GM18951 (cell line): ENCODE data around the gene PNMT.

Experiments used
- POLR2A ChIP-seq: IDR thresholded peaks from 4 replicates; pipeline ENCODE4 v1.6.1; 2011; ENCODE audit warnings: mild to moderate bottlenecking; ENCODE audit not compliant: insufficient read length, insufficient read depth; ENCODE audit errors: extremely low read depth
- in situ Hi-C: fragments of 300-500 bp; cut with MboI; formaldehyde crosslinking; loops from one replicate; pipeline ENCODE4 v1.12.0; 2022; ENCODE audit warnings: low sequenced_read_pairs, mixed read lengths, inconsistent platforms; ENCODE audit not compliant: unreplicated experiment

Gene PNMT

DNA sequence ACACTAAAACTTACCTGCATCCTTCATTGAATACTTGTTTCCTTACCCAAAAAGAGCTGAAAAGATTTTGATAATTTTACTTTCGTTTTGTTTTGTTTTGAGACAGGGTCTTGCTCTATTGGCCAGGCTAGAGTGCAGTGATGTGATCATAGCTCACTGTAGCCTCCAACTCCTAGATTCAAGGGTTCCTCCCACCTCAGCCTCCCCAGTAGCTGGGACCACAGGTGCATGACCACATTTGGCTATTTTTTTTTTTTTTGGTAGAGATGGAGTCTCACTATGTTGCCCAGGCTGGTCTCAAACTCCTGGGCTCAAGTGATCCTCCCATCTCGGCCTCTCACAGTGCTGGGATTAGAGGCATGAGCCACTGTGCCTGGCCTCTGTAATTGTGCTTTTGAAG is 13.1 kb upstream of the PNMT start:
- no peak for TF ChIP-seq POLR2A
- in situ Hi-C loops, result no loop called here

- TF ChIP-seq POLR2A, result no peak
- in situ Hi-C loops, result no loop called here
Observed at GRCh38 chr17:39658346-39658745, 9.9 kb upstream of the PNMT start.

DNA sequence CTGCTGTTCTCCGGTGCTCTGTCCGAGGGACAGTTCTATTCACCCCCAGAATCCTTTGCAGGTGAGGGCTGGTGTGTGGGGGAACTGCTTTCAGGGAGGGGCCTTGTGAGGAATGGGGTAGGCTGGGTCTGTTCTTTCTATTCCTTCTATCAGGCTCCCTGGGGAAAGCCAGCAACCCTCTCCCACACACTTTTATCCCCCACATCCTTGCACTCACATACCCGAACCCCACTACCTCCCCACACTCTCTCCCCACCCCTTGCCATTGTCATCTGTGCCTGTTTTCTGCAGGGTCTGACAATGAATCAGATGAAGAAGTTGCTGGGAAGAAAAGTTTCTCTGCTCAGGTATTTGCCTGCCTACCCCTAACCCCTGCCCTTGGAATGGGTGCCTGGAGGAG is 9.5 kb upstream of the PNMT start:
- no peak for TF ChIP-seq POLR2A
- in situ Hi-C loops, result no loop called here

- no peak for TF ChIP-seq POLR2A
- in situ Hi-C loops, result no loop called here
Observed at GRCh38 chr17:39659279-39660010, 8.8 kb upstream of the PNMT start.

DNA sequence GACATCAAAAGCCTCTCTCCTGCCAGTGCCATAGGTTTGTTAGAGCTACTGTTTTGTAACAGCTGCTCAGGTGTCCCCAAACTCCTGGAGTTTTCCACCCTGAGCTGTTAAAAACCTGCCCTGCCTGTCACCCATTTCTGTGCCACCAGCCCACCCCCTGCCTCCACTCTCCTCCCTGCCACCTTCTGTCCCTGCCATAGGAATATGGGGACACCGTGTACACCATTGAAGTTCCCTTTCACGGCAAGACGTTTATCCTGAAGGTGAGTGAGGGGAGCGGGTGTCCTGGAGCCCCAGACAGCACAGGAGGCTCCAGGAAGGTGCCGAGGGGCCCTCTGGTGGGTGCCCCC is 8.3 kb upstream of the PNMT start:
- TF ChIP-seq POLR2A, result no peak
- in situ Hi-C loops, result no loop called here

- in situ Hi-C loops, result no loop called here
- TF ChIP-seq POLR2A, result no peak
Observed at GRCh38 chr17:39660397-39661385, 7.6 kb upstream of the PNMT start.

- no peak for TF ChIP-seq POLR2A
- in situ Hi-C loops, result no loop called here
Observed at GRCh38 chr17:39661744-39662541, 6.3 kb upstream of the PNMT start.

DNA sequence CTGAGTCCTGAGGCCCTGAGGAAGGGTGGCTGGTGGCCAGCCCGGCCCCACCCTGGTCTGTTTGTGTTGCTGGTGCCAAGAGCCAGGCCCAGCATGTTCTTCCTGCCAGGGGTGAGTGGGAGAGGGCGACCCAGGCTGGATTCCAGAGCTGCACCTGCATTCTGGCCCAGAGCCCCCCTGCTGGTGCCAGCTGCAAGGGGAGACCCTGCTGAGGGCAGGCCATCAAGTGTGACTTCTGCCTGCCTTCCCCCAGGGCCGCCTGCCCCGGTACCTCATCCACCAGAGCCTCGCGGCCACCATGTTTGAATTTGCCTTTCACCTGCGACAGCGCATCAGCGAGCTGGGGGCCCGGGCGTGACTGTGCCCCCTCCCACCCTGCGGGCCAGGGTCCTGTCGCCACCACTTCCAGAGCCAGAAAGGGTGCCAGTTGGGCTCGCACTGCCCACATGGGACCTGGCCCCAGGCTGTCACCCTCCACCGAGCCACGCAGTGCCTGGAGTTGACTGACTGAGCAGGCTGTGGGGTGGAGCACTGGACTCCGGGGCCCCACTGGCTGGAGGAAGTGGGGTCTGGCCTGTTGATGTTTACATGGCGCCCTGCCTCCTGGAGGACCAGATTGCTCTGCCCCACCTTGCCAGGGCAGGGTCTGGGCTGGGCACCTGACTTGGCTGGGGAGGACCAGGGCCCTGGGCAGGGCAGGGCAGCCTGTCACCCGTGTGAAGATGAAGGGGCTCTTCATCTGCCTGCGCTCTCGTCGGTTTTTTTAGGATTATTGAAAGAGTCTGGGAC is 5.5 kb upstream of the PNMT start:
- no peak for TF ChIP-seq POLR2A
- in situ Hi-C loops, result no loop called here

DNA sequence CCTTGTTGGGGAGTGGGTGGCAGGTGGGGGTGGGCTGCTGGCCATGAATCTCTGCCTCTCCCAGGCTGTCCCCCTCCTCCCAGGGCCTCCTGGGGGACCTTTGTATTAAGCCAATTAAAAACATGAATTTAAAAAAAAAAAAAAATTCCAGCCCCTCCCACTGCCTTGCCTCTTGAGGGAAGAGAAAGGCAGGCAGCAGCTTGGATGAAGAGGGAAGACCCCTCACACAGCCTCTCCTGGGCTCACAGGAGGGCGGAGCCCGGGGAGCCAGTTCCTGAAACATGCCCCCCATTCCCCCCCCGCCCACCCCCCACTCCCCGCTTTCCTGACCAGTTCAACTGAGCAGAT is 4.9 kb upstream of the PNMT start:
- in situ Hi-C loops, result no loop called here
- no peak for TF ChIP-seq POLR2A

- no peak for TF ChIP-seq POLR2A
- in situ Hi-C loops, result no loop called here
Observed at GRCh38 chr17:39663688-39664580, 4.3 kb upstream of the PNMT start.

DNA sequence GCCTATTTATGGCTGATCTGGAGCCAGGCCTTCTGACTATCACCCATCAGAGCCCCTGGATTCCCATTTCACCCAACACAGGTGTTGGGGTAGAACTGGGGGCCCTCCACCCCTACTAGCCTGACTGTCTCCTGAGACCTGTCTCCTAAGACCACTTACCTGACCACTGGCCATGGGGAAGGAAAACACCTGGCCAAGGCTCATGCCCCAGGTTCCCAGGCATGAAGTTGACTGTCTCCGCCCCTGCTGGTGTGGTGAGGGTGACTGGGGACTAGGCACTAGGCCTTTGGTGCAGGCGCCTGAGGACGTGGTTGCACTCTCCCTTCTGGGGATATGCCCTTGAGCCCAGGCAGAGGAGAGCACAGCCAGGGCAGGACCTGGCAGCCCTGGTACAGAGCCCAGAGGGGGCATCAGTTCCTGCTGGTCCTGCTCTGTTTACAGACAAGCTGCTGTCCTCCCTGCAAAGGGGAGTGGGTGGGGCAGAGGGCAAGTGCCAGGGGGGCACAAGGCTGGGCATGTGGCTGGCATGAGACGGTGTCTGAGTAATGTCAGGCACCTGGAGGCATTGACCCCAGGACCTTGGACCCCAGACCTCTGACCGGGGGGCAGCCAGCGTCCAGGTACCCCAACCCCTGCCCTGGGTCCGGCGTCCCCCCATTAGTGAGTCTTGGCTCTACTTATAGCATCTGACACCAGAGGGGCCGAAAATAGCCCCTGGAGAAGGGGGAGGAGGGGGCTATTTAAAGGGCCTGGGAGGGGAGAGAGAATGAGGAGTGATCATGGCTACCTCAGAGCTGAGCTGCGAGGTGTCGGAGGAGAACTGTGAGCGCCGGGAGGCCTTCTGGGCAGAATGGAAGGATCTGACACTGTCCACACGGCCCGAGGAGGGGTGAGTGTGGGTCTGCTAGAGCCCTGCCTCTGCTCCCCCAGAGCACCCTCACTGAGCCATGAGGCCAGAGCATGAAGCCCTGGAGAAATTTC is 3.4 kb upstream of the PNMT start, which contains the start of gene TCAP:
TSS of gene TCAP (plus strand) at position 769 of the 981 bp plus-strand sequence. CDS start at position 780, 11 bp downstream.
- in situ Hi-C loops, result no loop called here
- TF ChIP-seq POLR2A, result no peak
